ENCODE measurements around the gene WDR70. TPM values are rescaled to one million over a fixed set of nuclear protein-coding genes. Genes with fewer than 3 reads are reported as not detected.
A peak's percentile ranks its signal among the peaks of the same experiment; 100 is the strongest.

WDR70 gene
- total RNA-seq, 1 experiment from 2014 or later, result 31.3 TPM

DNA sequence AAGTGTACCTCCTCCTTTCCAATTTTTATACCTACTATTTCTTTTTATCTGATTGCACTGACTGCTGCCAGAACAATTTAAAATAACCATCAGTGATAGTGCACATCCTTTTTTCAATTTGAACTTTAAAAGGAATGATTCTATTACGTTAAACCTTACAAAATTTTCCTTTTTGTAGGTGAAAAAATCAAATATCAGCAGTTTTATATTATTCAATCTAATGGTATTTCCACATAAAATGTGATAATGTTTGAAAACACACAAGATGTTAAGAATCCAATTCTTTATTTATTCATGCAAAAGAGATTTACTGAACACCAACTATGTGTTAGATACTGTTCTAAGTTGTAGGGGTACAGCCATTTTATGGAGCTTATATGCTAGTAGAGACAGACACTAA lies 355.0 kb downstream of the WDR70 start:
- no peak for DNase-seq (ENCODE audit: unreplicated experiment)
- intact Hi-C loops (cut with micrococcal nuclease), result no loop called here
- BruUV-seq (replicated peaks), result no TSS peak
- no peaks in the 10 kb centered on the region for H3K27me3 Mint-ChIP-seq (ENCODE audit: insufficient read depth, unreplicated experiment)
- TF ChIP-seq, protein P1, sequence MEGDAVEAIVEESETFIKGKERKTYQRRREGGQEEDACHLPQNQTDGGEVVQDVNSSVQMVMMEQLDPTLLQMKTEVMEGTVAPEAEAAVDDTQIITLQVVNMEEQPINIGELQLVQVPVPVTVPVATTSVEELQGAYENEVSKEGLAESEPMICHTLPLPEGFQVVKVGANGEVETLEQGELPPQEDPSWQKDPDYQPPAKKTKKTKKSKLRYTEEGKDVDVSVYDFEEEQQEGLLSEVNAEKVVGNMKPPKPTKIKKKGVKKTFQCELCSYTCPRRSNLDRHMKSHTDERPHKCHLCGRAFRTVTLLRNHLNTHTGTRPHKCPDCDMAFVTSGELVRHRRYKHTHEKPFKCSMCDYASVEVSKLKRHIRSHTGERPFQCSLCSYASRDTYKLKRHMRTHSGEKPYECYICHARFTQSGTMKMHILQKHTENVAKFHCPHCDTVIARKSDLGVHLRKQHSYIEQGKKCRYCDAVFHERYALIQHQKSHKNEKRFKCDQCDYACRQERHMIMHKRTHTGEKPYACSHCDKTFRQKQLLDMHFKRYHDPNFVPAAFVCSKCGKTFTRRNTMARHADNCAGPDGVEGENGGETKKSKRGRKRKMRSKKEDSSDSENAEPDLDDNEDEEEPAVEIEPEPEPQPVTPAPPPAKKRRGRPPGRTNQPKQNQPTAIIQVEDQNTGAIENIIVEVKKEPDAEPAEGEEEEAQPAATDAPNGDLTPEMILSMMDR (IDR thresholded peaks at IDR 0.05; ENCODE audit: unreplicated experiment), result no peak
- no peak overlapping the region for H3K27ac Mint-ChIP-seq (ENCODE audit: low read depth, unreplicated experiment)
- H3K36me3 Mint-ChIP-seq (ENCODE audit: insufficient read depth, unreplicated experiment), result peaks cover 15% of the 10 kb centered on the region
- ChIA-PET POLR2A (no interaction called here), CTCF (interaction anchor here (0.5 to 2.2 kb wide), 2 partner anchors 11 to 62 kb away, joined by 3 to 11 read pairs; no protein-coding TSS in a partner anchor)
- H3K9me3 Mint-ChIP-seq (ENCODE audit: unreplicated experiment), result no peaks in the 10 kb centered on the region
- no peak overlapping the region for H3K4me3 Mint-ChIP-seq (ENCODE audit: unreplicated experiment)
- H3K4me1 Mint-ChIP-seq (ENCODE audit: insufficient read depth, unreplicated experiment), result peaks cover 19% of the 10 kb centered on the region

DNA sequence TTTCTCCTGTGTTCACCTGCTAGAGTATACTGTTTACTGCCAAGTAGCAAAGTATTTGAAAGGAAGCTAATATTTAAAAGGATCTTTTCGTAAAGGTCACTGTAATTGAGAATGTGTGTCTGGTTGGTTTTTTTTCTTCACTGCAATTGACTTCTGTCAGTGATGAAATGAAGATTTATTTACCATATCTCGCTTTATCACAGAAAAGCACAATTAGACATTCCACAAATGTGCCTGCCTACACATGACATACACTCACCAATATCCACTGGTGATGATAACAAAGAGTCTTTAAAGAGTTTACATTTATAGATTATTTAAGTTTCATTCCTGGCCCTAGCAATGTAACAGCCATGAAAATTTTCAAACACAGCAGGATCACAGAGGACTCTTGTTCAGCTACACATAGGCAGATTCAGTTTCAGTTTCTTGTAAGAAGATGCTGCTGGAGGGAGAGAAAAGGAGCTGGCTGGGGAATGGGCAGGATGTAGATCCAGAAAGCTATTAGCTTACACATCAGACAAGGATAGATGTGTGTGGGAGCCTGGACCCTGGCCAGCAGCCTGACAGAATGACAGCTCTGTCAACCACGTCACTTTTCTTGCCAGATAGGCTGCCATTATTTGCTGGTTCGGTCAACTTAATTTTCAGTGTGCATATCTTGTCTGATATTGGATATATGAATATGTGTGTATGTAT lies 356.7 kb downstream of the WDR70 start:
- ChIA-PET CTCF (interaction anchor here (1.2 to 2.2 kb wide), 3 partner anchors 13 to 323 kb away, joined by 3 to 11 read pairs (median 3); no protein-coding TSS in a partner anchor), POLR2A (no interaction called here)
- H3K27me3 Mint-ChIP-seq (ENCODE audit: insufficient read depth, unreplicated experiment), result no peaks in the 10 kb centered on the region
- H3K4me3 Mint-ChIP-seq (ENCODE audit: unreplicated experiment), result no peak overlapping the region
- intact Hi-C loops (cut with micrococcal nuclease), result loop anchor here (5.0 kb wide), 1 partner anchor 203 kb away; no protein-coding TSS in a partner anchor
- peaks cover 7% of the 10 kb centered on the region for H3K36me3 Mint-ChIP-seq (ENCODE audit: insufficient read depth, unreplicated experiment)
- H3K4me1 Mint-ChIP-seq (ENCODE audit: insufficient read depth, unreplicated experiment), result peaks cover 29% of the 10 kb centered on the region
- BruUV-seq (replicated peaks), result no TSS peak
- TF ChIP-seq, protein P1 (IDR thresholded peaks at IDR 0.05; ENCODE audit: unreplicated experiment), result no peak
- no peak for DNase-seq (ENCODE audit: unreplicated experiment)
- no peak overlapping the region for H3K27ac Mint-ChIP-seq (ENCODE audit: low read depth, unreplicated experiment)
- no peaks in the 10 kb centered on the region for H3K9me3 Mint-ChIP-seq (ENCODE audit: unreplicated experiment)

DNA sequence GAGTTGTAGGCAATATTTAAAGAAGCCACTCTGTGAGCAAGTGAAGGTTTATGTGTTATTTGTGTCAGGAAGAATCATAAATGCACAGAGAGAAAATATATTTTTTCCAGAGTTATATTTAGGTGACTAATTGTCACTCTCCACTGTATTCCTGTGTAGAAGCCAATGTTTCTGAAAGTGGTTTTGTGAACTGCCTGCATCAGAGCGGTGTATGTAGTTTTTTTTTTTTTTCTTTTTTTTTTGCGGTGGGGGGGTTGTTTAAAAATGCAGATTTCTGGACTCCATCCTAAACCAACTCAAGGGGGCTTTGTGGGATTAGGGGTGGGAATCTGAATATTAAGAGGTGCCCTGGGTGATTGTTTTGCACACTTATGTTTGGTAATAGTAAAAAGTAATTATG lies 357.3 kb downstream of the WDR70 start:
- intact Hi-C loops (cut with micrococcal nuclease), result loop anchor here (5.0 kb wide), 1 partner anchor 204 kb away; no protein-coding TSS in a partner anchor
- Mint-ChIP-seq H3K27ac (ENCODE audit: low read depth, unreplicated experiment) (no peak overlapping the region), H3K36me3 (ENCODE audit: insufficient read depth, unreplicated experiment) (peaks cover 10% of the 10 kb centered on the region), H3K27me3 (ENCODE audit: insufficient read depth, unreplicated experiment) (no peaks in the 10 kb centered on the region), H3K4me1 (ENCODE audit: insufficient read depth, unreplicated experiment) (peaks cover 29% of the 10 kb centered on the region), H3K9me3 (ENCODE audit: unreplicated experiment) (no peaks in the 10 kb centered on the region), H3K4me3 (ENCODE audit: unreplicated experiment) (no peak overlapping the region)
- no TSS peak for BruUV-seq (replicated peaks)
- ChIA-PET CTCF (no interaction called here), POLR2A (no interaction called here)
- TF ChIP-seq, protein P1 (IDR thresholded peaks at IDR 0.05; ENCODE audit: unreplicated experiment), result no peak
- DNase-seq (ENCODE audit: unreplicated experiment), result no peak

DNA sequence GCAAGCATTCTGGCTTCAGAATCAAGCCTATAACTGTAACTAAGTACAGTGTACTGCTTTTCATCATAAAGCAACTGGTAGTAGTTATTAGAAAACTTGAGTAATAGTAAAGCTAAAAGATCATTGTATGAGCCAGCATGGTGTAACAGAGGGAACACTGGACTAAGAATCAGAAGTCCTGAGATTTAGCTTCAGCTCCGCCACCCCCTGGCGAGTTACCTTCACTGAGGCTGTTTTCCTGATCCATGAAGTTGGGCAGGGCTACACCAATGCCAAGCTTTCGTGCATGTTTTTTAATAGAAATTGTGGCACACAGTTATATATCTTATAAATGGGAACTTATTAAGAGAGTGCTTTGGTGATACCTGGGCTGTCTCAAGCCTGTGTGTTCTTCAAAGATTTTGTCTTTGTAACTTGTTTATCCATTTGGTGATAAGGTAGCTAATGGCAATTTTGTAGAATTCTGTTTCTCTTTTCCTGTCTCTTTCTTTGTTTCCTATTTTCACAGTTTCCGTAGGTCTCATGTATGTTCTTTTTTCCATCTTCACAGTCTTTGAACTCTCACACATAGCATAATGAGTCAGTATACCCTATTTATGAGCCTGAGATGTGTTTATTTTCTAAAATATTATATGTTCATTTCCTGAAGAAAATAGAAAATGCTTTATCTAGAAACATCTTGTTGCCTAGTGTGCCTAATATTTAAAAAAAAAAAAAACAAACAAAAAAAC lies 358.4 kb downstream of the WDR70 start:
- POLR2A ChIA-PET, result interaction anchor here (0.7 to 2.6 kb wide), 11 partner anchors 8 to 1645 kb away, joined by 3 to 11 read pairs (median 4); no protein-coding TSS in a partner anchor
- Mint-ChIP-seq H3K4me1 (ENCODE audit: insufficient read depth, unreplicated experiment) (peaks cover 29% of the 10 kb centered on the region), H3K27ac (ENCODE audit: low read depth, unreplicated experiment) (peak overlapping the region; percentile 85), H3K36me3 (ENCODE audit: insufficient read depth, unreplicated experiment) (peaks cover 17% of the 10 kb centered on the region), H3K27me3 (ENCODE audit: insufficient read depth, unreplicated experiment) (no peaks in the 10 kb centered on the region), H3K9me3 (ENCODE audit: unreplicated experiment) (no peaks in the 10 kb centered on the region), H3K4me3 (ENCODE audit: unreplicated experiment) (no peak overlapping the region)
- intact Hi-C loops (cut with micrococcal nuclease), result loop anchor here (2.0 to 5.0 kb wide), 2 partner anchors 69 to 205 kb away; no protein-coding TSS in a partner anchor
- TF ChIP-seq, protein P1 (IDR thresholded peaks at IDR 0.05; ENCODE audit: unreplicated experiment), result no peak
- no TSS peak for BruUV-seq (replicated peaks)
- CTCF ChIA-PET, result interaction anchor here (0.5 to 3.7 kb wide), 5 partner anchors 14 to 455 kb away, joined by 3 to 14 read pairs (median 5); no protein-coding TSS in a partner anchor
- DNase-seq (ENCODE audit: unreplicated experiment), result no peak
